Osteocyte (in vitro differentiated cells): Measurements from ENCODE around the gene SF1. TPM values are rescaled to one million over a fixed set of nuclear protein-coding genes. Genes with fewer than 3 reads are reported as not detected.

Experiments used
- DNase-seq: peaks from one replicate; pipeline ENCODE4 v3.0.0; 2021; ENCODE audit warnings: mixed read lengths; ENCODE audit not compliant: unreplicated experiment; ENCODE audit errors: extremely low spot score
- H3K27ac Mint-ChIP-seq: one replicate; pipeline ENCODE4 v1.8.0; 2021; ENCODE audit warnings: mild to moderate bottlenecking, mixed read lengths; ENCODE audit not compliant: unreplicated experiment
- H3K27me3 Mint-ChIP-seq: one replicate; pipeline ENCODE4 v1.8.0; 2021; ENCODE audit warnings: mixed read lengths; ENCODE audit not compliant: unreplicated experiment
- H3K36me3 Mint-ChIP-seq: one replicate; pipeline ENCODE4 v1.8.0; 2021; ENCODE audit warnings: mixed read lengths; ENCODE audit not compliant: unreplicated experiment
- H3K4me1 Mint-ChIP-seq: one replicate; pipeline ENCODE4 v1.8.0; 2021; ENCODE audit warnings: mixed read lengths; ENCODE audit not compliant: unreplicated experiment
- H3K4me3 Mint-ChIP-seq: one replicate; pipeline ENCODE4 v1.8.0; 2021; ENCODE audit warnings: mild to moderate bottlenecking, moderate library complexity, mixed read lengths; ENCODE audit not compliant: unreplicated experiment
- H3K9me3 Mint-ChIP-seq: one replicate; pipeline ENCODE4 v1.8.0; 2021; ENCODE audit warnings: mixed read lengths; ENCODE audit not compliant: unreplicated experiment
- long read RNA-seq: library from polyadenylated mRNA; unstranded; transcript quantifications from one replicate; pipeline ENCODE4 v2.0.0, GENCODE V29; 2021
- total RNA-seq: library from RNA; stranded (reverse); gene quantifications from 2 replicates; pipeline ENCODE4 v1.2.1, GENCODE V29; 2021
- TF ChIP-seq, protein P1 (sequence below): fragments of 200-600 bp; sonication (generic); IDR thresholded peaks from 2 replicates; pipeline ENCODE4 v1.5.0; 2021; ENCODE audit warnings: antibody characterized with exemption, mild to moderate bottlenecking, moderate library complexity

Gene SF1, protein sequence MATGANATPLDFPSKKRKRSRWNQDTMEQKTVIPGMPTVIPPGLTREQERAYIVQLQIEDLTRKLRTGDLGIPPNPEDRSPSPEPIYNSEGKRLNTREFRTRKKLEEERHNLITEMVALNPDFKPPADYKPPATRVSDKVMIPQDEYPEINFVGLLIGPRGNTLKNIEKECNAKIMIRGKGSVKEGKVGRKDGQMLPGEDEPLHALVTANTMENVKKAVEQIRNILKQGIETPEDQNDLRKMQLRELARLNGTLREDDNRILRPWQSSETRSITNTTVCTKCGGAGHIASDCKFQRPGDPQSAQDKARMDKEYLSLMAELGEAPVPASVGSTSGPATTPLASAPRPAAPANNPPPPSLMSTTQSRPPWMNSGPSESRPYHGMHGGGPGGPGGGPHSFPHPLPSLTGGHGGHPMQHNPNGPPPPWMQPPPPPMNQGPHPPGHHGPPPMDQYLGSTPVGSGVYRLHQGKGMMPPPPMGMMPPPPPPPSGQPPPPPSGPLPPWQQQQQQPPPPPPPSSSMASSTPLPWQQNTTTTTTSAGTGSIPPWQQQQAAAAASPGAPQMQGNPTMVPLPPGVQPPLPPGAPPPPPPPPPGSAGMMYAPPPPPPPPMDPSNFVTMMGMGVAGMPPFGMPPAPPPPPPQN
- 267 and 290 TPM in 2 replicates for total RNA-seq
- long read RNA-seq, partial matches to known transcripts = 0 of 10 reads
- long read RNA-seq, other reads (novel, unspliced or antisense) = 7 of 10 reads

DNA sequence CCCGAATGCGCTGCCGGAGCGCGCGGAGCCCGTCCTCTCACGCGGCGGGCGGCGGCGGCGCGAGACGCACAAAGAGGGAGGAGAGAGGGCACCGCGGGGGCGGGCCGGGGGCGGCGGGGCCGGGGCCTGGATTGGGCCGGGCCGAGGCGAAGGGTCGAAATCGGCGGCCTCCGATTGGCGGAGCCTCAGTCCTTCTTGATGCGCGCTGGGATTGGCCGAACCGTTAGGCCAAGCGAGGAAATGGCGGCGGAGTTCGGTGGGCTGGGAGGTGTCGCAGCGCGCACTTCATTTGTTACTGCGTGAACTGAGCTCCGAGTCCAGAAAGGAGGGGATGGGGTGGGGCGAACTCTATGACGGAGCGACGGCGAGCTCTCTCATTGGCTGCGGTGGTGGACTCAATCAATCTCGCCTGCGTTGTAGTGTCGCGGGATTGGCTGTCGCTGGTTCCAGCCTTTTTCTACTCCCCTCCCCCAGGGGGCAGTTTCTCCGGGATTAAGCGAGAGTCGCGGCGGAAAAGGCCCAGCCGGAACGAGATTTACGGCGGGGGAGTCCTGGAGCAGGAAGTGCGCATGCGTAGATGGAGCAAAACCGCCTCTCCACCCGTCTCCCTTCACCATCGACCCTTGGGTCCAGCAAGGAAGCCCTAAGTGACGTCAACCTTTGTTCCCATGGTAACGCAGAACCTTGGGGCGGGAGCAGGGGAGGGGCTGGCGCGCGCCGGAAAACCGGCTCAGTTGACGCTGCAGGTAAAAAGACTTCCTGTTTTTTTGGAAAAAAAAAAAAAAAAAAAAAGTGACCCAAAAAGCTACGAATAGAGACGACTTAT lies at the start of gene SF1:
Gene SF1, minus strand, starts transcription at position 70 of the 826 bp plus-strand sequence. CDS start 150 bp downstream, outside the sequence.
- Mint-ChIP-seq H3K27me3 (no peaks in the 10 kb centered on the region), H3K27ac (peak within 1 kb of the TSS; percentile 99), H3K4me3 (peak within 1 kb of the TSS; percentile 84), H3K4me1 (peaks cover 31% of the 10 kb centered on the region), H3K9me3 (no peaks in the 10 kb centered on the region), H3K36me3 (peaks cover 29% of the 10 kb centered on the region)
- TF ChIP-seq, protein P1, sequence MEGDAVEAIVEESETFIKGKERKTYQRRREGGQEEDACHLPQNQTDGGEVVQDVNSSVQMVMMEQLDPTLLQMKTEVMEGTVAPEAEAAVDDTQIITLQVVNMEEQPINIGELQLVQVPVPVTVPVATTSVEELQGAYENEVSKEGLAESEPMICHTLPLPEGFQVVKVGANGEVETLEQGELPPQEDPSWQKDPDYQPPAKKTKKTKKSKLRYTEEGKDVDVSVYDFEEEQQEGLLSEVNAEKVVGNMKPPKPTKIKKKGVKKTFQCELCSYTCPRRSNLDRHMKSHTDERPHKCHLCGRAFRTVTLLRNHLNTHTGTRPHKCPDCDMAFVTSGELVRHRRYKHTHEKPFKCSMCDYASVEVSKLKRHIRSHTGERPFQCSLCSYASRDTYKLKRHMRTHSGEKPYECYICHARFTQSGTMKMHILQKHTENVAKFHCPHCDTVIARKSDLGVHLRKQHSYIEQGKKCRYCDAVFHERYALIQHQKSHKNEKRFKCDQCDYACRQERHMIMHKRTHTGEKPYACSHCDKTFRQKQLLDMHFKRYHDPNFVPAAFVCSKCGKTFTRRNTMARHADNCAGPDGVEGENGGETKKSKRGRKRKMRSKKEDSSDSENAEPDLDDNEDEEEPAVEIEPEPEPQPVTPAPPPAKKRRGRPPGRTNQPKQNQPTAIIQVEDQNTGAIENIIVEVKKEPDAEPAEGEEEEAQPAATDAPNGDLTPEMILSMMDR = no peak
- DNase-seq = peak; percentile 100

DNA sequence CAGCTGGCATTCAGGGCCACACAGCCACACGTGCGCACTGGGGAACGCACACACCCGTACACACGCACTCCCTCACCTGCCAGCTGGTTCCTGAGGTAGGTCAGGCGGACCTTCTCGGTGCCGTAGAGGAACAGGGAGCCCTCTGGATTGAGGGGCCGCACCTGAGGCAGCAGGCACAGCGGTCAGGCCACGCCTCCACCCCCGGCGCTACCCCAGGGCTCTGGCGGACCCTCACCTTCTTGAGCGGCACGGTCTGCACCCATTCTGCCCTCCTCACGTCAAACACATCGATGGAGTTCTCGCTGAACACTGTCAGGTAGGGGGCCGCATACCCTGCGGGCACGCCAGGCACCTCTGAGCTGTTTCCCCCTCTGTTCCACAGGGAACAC lies 49.1 kb upstream of the SF1 start:
- H3K36me3 Mint-ChIP-seq = no peaks in the 10 kb centered on the region
- no peak overlapping the region for H3K27ac Mint-ChIP-seq
- no peaks in the 10 kb centered on the region for H3K9me3 Mint-ChIP-seq
- DNase-seq = no peak
- no peaks in the 10 kb centered on the region for H3K4me1 Mint-ChIP-seq
- TF ChIP-seq, protein P1 = no peak
- H3K4me3 Mint-ChIP-seq = no peak overlapping the region
- peaks cover 6% of the 10 kb centered on the region for H3K27me3 Mint-ChIP-seq

DNA sequence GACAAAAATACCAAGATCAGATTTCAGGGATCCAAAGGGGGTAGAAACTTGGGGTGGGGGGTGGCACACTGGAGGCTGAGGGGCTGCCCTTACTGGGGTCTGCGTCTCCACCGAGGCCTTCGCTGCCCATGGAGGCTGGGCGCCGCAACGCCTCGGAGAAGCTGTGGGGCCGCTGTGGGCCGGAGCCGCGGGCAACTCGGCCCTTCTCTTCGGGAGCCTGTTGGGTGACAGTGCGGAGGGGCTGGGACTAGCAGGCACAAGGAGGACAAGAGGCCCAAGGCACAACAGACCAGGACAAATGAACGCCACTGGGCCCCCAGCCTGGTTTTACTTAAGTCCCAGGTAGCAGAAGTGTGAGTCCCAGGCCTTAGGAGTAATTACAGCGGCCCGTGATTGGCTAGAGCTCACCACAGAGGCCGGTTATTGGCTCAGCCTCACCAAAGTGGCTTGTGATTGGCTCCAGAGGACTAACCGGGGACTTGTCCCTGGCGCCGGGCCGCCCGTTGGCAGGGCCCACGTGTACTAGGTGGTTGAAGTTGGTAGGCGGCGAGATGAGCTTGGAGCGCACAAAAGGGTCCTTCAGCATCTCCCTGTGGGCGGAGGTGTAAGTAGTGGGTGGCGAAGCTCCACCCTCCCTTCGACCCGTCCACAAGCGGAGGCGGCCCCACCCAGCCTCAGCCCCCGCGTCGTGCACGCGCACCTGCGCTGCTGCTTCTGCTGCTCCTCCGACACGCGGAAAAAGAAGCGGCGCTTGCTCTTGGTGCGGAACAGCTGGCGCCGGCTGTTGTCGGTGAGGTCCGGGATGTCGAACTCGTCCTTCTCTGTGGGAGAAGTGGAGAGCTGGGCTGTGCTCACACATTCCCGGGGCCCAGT lies 48.5 kb upstream of the SF1 start:
- H3K36me3 Mint-ChIP-seq = no peaks in the 10 kb centered on the region
- DNase-seq = no peak
- H3K27ac Mint-ChIP-seq = no peak overlapping the region
- H3K9me3 Mint-ChIP-seq = no peaks in the 10 kb centered on the region
- H3K4me1 Mint-ChIP-seq = no peaks in the 10 kb centered on the region
- peaks cover 6% of the 10 kb centered on the region for H3K27me3 Mint-ChIP-seq
- TF ChIP-seq, protein P1 = no peak
- no peak overlapping the region for H3K4me3 Mint-ChIP-seq

DNA sequence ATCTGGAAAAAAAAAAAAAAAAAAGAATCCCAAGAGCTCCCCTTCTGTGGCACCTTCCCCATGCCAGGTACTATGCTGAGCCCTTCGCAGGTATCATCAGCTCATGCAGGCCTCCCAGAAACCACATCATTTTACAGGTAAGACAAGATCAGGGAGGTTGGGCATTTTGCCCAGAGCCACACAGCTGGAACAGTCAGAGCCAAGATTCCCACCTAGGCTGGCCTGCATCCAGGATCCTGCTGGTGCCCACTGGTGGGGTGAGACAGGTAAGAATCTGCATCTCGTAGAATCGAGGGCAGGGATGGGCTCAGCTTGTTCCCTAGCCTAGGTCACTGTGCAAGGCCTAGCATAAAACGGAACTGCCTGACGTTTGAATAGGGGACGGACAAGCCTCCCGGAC lies 47.7 kb upstream of the SF1 start:
- DNase-seq = no peak
- H3K4me1 Mint-ChIP-seq = no peaks in the 10 kb centered on the region
- no peak overlapping the region for H3K4me3 Mint-ChIP-seq
- peaks cover 6% of the 10 kb centered on the region for H3K27me3 Mint-ChIP-seq
- H3K27ac Mint-ChIP-seq = no peak overlapping the region
- TF ChIP-seq, protein P1 = no peak
- H3K9me3 Mint-ChIP-seq = no peaks in the 10 kb centered on the region
- H3K36me3 Mint-ChIP-seq = no peaks in the 10 kb centered on the region
